Activated CD8-positive, alpha-beta memory T cell treated with anti-CD3 and anti-CD28 coated beads for 1 hour (primary cell): Measurements from ENCODE around the gene SYTL1.

Source experiments
- DNase-seq, 2 donors: peaks; one replicate each; pipeline ENCODE4 v3.0.0-alpha.2; 2020; ENCODE audit warnings: low read depth in 1 of 2; ENCODE audit errors: extremely low read depth in 1 of 2

SYTL1 gene

DNA sequence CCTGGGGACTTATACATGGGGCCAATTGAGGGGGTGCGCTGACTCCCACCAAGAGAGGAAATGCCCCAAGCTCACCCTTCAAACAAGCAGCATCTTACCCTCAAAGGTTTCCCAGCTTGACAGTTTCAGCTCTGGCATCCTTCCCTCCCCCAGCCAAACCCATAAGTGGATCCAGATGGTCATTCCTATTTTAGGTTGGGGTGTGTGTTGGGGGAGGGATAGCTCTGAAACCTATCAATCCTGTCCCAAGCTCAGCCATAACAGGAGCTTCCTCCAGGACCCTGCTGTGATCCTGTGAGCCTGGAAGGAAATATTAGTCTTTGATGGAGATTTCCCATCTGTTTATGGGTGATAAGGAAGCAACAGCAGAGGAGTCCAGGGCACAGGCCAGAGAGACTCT, 23.2 kb upstream of the SYTL1 start:
- no peak for DNase-seq

DNA sequence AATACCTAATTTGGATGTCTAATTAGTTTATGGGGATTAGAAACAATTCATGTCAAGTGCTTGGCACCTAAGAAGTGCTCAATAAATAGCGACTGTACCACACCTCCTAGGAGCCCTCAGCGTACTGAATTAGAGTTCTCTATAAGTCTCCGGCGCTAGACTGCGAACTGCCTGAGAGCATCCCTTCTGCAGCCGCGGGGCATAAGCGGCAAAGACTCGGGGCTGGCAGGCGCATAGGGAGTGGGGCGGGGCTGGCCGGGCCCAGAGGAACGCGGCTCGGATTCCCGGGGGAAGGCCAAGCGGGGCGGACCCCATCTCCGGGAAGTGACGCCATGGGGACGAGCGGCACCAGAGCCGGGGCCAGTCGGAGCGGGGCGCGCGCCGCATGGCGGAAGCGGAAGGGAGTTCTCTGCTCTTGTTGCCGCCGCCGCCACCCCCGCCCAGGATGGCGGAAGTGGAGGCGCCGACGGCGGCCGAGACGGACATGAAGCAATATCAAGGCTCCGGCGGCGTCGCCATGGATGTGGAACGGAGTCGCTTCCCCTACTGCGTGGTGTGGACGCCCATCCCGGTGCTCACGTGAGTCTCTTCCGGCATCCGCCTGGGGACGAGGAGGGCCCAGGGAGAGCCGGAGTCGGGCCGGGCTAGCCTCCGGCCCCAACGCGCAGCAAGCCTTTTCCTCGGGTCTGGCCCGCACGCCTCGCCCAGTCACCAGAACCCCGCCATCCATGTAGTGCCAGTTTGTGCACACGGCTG, 19.8 kb upstream of the SYTL1 start, which contains the start of gene TMEM222:
Gene TMEM222 (plus strand): TSS at position 351 of the 756 bp plus-strand sequence. CDS start 35 bp downstream, at position 386.
- DNase-seq: peak; percentile 88 to 94

DNA sequence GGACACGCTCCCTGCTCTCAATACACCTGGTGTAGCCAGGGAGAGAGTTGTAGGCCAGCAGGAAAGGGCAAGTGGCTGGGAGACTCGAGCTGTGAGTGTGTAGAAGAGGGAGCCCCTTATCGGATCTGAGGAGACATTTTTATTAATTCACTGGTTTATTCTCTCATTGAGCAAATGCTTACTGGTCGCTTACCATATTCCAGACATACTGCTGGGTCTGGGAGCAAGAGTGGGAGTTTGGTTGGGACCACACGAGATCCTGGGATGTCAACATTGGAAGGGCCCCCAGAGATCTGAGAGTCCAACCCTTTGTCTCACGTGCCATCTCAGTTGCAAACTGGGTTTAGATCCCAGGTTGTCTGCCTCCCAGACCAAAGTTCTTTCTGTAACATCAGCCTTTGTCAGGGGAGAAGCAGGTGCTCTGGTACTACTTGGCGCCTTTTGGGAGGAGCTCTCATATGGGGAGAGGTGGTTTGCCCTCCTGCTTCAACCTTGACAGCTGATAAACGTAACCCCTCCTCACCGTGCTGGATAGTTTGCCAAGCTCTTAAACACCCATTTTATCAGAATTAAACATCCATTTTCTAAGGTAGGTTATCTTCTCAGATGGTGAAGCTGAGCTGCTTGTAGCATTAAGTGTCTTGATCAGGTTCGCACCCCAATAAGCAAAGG, 19.1 kb upstream of the SYTL1 start:
- DNase-seq: no peak

DNA sequence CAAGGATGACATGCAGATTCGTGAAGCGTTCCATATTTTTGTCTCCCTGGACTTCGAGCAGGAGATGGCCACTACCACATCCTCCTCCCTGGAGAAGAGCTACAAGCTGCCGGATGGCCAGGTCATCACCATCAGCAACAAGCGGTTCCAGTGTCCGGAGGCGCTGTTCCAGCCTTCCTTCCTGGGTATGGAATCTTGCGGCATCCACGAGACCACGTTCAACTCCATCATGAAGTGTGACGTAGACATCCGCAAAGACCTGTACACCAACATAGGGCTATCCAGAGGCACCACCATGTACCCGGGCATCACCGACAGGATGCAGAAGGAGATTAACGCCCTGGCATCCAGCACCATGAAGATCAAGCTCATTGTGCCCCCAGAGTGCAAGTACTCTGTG, 16.5 kb upstream of the SYTL1 start:
- no peak for DNase-seq

DNA sequence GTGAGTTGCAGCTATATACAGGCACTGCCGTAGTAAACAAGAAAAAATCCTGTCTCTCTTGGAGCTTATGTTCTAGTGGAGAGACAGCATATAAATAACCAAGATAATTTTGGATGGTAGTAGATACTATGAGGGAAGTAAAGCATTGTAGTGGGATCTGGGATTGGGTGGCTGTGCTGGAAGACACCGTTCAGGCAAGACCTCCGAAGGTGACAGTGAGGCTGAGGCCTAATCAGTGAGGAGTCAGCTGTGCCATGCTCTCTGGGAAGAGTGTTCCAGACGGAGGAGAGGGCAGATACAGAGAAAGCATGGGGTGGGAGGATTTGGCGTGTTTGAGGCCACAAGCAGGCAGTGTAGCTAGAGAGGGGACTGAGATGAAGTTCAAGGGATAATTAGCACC, 13.9 kb upstream of the SYTL1 start:
- DNase-seq: no peak

DNA sequence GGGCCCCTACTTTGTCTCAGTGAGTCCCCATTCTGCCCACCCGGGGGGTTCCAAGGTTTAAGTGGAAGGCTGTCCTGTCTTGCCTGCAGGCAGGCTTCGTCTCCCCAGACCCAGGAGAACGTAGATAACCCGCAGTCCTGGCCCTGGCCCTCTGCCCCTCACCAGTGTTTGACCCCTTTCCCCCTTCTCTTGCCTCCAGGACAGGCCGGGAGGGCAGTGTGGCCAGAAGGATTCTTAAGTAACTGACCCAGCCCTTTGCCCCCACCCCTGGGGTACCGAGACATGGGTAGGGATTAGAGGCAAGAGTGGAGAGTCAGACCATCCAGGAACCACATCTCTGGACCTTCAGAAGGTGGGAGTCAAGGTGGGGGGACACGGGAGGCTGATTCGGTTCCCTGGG, 11.0 kb upstream of the SYTL1 start:
- no peak for DNase-seq

DNA sequence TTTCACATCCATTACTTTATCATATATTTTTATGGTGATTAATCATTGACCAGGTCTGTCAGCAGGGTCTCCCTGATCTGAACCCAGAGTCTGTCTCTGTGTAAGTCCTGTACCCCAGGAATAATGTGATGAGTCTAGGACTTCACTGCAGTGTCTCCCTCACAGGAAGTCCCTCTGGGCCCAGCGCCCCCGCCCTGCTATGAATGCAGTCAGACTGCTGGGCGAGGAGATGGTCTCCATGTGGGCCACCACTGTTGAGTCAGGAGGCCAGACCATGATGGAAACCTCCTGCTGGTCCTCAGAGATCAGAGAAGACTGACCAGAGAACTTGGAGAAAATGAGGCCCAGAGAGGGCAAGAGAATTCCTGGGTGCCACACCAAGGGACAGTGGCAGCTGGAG, 10.4 kb upstream of the SYTL1 start:
- no peak for DNase-seq

DNA sequence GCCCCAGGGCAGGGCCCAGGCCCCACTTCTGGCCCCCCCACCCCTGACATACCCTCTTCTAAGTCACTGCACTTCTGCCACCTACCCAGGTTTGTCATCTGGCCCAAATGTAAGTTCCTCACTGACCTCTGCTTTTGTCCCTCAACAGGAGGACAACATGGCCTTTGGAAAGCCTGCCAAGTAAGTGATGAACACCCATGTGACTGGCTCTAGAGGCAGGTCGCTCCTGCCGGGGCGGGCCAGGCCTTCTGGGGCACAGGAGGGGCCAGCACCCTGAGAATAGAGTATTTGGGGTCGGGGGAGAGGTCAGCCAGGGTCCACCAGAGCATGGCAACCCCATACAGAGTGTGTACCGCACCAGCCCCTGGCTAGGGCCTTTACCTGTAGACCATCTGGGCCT, 9.9 kb upstream of the SYTL1 start:
- no peak for DNase-seq

DNA sequence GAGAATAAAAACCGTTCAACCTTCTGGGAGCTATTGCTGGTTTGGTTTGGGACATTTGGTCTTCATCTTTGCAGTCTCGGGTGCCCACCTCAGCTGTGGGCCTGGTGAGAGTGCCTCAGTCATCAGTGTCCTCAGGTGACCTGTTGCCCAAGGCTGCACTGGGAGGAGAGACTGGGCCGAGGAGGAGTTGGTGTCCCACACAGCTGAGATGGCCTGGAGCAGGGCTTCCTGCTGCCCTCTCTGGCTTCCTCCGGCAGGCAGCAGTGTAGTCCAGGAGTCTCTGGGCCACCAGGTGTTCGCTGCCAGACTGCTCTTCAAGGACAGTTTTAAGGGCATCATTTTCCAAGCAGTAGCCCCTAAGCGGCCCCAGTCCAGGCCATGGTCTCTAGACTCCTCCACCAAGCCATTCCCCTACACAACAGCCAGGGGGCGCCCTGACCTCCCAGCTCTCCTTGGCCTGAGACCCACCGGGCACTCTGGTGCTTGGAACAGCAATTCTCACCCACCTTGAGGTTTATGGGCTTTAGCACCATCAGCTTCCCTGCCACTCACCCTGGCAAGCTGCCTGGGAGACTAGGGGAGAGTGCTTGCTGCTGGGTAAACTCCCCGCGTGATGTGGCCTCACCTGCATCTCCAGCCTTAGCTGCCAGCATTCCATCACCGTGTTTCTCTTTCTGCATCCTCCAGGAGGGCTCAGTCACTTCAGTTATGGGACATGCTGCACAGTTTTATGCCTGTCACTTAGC, 9.1 kb upstream of the SYTL1 start:
- peak in 1 of 2 donors; percentile 53 for DNase-seq

DNA sequence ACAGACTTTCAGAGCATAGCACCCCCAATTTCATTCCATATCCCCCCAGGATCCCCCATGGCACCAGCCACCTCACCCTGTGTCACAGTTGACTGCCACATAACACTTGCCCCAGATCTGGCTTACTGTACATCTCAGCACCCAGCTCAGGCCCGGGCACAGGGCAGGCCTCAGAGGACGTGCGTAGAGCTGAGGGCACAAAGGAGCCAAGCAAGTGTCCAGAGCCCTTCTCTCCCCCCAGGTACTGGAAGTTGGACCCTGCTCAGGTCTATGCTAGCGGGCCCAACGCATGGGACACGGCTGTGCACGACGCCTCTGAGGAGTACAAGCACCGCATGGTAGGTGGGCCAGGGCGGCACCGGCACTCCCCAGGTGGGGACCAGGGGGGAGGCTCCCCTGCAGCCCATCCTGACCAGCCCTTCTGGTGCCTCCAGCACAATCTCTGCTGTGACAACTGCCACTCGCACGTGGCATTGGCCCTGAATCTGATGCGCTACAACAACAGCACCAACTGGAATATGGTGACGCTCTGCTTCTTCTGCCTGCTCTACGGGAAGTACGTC, 8.0 kb upstream of the SYTL1 start:
- no peak for DNase-seq

DNA sequence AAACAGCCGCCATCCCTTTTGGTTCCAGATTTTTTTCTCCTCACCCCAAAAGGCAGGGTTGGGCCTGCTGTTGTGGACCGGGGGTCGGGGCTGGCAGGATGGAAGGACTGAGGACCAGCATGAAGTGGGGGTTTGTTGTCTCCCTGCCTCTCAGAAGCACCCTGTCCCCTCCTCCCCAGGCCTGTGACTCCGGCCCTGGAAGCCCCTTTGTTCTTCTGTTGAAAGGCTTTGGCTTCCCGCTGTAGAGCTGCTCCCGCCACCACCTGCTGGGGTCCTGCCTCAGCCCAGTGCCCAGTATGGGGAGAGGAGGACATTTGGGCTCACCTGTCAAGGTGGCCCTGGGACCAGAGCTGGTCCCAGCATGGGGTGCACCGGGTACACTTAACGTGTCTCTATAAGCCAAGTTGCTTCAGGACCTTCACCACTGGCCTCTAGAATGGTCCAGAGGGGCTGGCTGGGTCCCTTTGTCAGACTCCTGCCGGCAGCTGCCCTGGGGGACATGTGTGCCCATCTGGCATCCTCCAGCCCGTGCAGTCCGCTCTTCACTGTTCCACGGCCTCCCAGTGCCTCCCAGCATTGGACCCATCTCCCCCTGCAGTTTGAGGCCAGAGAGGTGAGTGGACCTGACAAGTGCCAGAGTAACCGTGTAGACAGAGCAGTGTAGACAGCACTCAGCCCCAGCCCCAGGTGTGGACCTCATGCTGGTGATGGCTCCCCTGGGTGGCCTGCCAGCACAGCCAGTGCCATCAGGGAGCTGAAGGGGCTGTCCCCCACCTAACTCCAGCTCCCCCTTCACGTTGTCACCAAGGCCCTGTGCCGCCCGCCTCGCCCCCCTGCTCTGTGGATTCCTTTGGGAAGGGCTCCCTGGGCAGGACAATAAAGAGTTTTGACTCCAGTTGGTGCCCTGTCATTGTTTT, 6.1 kb upstream of the SYTL1 start:
- no peak for DNase-seq

DNA sequence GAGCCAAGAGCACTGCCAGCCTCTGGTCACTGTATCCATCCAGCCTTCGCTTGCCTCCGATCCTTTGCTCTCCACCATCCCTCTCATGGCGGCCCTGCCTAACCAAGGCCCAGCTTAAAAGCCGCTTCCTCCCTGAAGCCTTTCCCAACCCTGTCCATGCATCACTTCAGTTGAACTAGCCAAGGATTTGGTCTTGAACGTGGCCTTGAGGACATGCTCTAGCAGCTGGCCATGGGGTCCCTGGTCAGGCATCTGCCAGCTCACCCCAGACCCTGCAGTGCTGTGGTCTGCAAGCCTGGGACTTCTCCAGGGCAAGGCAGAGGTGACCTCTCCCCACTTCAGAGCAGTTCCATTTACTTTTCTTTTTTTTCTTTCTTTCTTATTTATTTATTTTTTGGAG, 5.1 kb upstream of the SYTL1 start:
- no peak for DNase-seq

DNA sequence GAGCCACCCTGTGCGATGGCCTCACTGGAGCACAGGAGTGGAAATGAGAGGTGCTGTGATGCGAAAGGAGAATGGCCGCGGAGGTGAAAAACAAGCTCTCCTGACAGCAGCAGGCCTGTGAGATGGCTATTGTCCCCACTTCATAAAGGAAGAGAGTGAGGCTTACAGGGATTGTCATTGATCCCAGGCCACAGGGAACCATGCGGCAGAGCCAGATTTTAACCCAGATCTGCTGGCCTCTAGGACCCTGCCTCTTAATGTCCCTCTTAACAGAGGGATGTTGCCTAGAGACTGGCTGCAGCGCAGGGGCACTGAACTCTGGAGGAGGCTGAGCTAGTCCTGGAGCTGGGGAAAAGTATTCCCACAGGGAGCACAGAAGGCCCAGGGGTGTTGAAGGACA, 3.1 kb upstream of the SYTL1 start:
- DNase-seq: no peak

DNA sequence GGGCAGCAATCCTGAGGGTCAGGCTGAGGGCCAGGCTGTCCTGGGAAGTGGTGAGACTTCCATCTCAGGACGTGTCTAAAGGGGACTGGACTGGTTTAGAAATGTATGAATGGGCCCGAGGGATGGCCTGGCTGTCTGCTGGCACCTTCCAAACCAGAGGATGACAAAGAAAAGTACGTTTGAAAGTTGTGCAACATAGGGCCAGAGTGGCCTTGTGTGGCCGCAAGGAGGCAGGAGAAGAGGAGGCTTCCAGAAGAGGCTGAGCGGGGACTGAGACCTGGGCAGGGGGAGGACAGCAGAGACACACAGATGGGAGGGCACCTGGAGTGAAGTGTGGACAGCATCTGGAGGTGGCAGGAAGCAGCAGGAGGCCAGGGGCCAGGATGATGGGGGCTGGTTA, 2.6 kb upstream of the SYTL1 start:
- DNase-seq: no peak

DNA sequence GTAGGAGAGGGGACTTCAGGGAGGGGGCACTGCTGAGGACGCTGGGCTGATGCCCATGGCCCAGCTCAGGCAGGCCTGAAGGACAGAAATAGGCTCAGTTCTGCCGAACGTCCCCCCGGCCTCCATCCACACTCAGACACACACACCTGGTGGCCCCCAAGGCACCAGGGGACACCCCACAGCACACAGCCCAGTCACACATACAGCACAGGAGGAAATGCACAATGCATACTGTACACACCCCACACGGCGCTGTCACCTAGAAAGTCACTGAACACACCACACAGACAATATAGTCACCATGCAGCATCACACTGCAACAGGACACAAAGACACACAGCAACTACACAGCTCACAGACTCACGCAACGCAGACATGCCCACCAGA, 562 bp downstream of the SYTL1 start:
- DNase-seq: no peak

DNA sequence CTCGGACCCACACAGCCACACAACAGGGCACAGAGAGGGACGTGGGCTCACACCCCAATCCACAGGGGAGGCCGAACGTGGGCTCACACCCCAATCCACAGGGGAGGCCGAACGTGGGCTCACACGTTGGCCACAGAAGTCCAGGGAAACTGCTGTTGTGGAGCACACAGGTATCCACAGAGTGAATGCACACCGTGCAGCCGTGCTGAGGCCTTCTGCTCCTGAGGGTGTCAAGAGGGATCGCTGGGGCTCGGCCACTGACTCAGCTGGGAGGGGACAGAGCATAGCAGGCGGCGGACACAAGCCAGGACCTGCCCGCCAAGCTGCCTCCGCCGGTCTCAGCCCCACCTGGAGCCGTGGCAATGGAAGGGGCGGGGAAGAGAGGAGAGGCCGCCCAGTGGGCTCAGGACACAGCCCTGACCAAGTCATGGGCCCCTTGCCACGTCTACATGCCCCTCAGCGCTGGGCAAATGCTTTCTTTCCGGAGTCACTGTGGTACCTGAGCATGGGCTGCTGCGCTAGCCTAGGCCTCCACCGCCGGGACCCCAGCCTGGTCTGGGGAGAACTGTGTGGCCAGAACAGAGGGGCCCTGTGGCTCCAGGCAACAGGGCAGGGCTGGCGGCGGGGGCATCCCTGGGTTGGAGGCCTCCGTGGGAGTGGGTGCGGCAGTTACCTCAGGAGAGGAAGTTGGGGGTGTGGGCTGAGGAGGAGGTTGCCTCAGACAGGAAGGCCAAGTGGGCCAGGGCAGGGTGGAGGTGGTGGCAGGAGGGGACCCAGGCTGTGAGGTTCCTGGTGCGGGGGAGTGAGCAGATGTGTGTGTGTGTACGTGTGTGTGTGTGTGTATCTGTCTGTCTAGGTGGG, 1.2 kb downstream of the SYTL1 start:
- DNase-seq: peak; percentile 44 to 58

DNA sequence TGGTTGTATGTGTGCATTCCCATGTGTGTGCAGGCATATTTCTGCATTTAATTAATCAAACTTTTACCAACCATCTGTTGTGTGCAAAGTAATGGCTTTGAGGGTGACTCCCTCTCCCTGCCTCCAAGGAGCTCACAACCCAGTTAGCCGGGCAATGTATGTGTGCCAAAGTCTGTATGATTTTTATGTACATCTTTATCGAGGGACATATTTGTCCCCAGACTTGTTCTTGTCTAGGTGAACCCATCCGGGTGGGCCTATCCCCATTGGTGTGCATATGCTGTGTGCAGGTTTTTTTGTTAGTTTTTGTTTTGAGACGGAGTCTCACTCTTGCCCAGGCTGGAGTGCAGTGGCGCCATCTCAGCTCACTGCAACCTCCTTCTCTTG, 1.8 kb downstream of the SYTL1 start:
- DNase-seq: no peak

DNA sequence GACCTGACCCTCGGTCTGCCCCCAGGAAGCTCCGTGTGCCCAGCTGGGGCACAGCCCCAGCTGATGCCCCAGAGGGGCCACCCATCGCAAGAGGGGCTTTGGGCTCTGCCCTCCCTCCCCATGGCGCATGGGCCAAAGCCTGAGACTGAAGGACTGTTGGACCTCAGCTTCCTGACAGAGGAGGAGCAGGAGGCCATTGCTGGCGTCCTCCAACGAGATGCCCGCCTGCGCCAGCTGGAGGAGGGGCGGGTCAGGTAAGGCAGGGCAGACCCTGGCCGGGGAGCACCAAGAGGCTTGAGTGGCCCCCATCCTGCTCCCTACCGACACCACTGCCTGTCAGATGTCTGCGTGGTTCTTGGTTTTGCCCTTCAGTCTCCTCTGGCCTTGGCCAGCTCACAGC, 3.5 kb downstream of the SYTL1 start:
- DNase-seq: no peak

DNA sequence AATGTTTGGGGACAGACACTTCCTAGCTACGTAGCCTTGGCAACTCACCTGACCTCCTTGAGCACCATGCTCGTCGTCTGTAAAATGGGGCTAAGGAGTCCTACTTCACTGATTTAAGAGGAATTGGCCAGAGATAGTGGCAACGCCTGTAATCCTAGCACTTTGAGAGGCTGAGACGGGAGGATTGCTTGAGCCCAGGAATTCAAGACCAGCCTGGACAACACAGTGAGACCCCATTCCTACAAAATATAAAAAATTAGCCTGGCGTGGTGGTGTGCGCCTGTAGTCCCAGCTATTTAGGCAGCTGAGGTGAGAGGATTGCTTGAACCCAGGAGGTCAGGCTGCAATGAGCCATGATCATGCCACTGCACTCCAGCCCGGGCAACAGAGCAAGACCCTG, 4.5 kb downstream of the SYTL1 start:
- no peak for DNase-seq
